Suprapubic skin (tissue), 4 donors: ENCODE results near the gene CASR. TPM values are rescaled to one million over a fixed set of nuclear protein-coding genes. Genes with fewer than 3 reads are reported as not detected.

Source experiments
- DNase-seq, 2 donors: peaks; one replicate each; pipeline ENCODE4 v3.0.0-alpha.2; 2019; ENCODE audit warnings: low spot score in 2 of 2
- H3K27ac ChIP-seq: fragments of 200-600 bp; sonication (generic); one replicate; pipeline ENCODE4 v1.5.1; 2019
- H3K27me3 ChIP-seq: fragments of 200-600 bp; sonication (generic); one replicate; pipeline ENCODE4 v1.5.1; 2019
- H3K36me3 ChIP-seq: fragments of 200-600 bp; sonication (generic); one replicate; pipeline ENCODE4 v1.5.1; 2019
- H3K4me1 ChIP-seq: fragments of 200-600 bp; sonication (generic); one replicate; pipeline ENCODE4 v1.5.1; 2019
- H3K4me3 ChIP-seq: fragments of 200-600 bp; sonication (generic); one replicate; pipeline ENCODE4 v1.5.1; 2019; ENCODE audit warnings: mild to moderate bottlenecking
- H3K9me3 ChIP-seq: fragments of 200-600 bp; sonication (generic); one replicate; pipeline ENCODE4 v1.5.1; 2019
- CTCF ChIP-seq, 2 donors: fragments of 200-600 bp in 1 of 2; fragments of 450-650 bp in 1 of 2; sonication (generic) in 1 of 2; IDR thresholded peaks; one replicate each; pipeline ENCODE4 v1.5.1; 2016 to 2019; ENCODE audit warnings: antibody characterized with exemption in 2 of 2, mild to moderate bottlenecking in 1 of 2, moderate library complexity in 1 of 2
- EP300 ChIP-seq: sonication (generic); formaldehyde crosslinking; IDR thresholded peaks from one replicate; pipeline ENCODE4 v1.6.1; 2017; ENCODE audit warnings: antibody characterized with exemption
- POLR2A ChIP-seq, 2 donors: fragments of 450-650 bp; IDR thresholded peaks; one replicate each; pipeline ENCODE4 v1.6.1; 2017; ENCODE audit warnings: antibody characterized with exemption in 2 of 2, mild to moderate bottlenecking in 2 of 2, moderate library complexity in 2 of 2
- POLR2AphosphoS5 ChIP-seq, 3 donors: sonication (generic); formaldehyde crosslinking; IDR thresholded peaks; one replicate each; pipeline ENCODE4 v1.6.1; 2017; ENCODE audit warnings: antibody characterized with exemption in 3 of 3
- WGBS: methylation state at CpG from one replicate; pipeline ENCODE4 v1.1.5; 2018; 5-methylcytosine and 5-hydroxymethylcytosine counted together
- total RNA-seq, 4 donors: library from RNA; depleted of rRNA; stranded (reverse); fragments of >200 nt; gene quantifications; one replicate each; pipeline ENCODE4 v1.1.0, GENCODE V29; 2016

CASR gene
- total RNA-seq, 4 donors from 2014 or later, result not detected

GRCh38 chr3:122332551-122332950 lies 149.1 kb downstream of the CASR start:
- no peak for DNase-seq
- WGBS, result 86% methylated on average over 8 of the region's 8 CpGs
- TF ChIP-seq POLR2A (IDR thresholded peaks at IDR 0.05) (no peak), EP300 (no peak), POLR2AphosphoS5 (IDR thresholded peaks at IDR 0.05) (no peak), CTCF (IDR thresholded peaks at IDR 0.05) (no peak)
- H3K4me1 ChIP-seq, result no peaks in the 10 kb centered on the region
- no peaks in the 10 kb centered on the region for H3K36me3 ChIP-seq
- H3K9me3 ChIP-seq, result no peaks in the 10 kb centered on the region
- H3K27ac ChIP-seq, result no peak overlapping the region
- no peak overlapping the region for H3K4me3 ChIP-seq
- H3K27me3 ChIP-seq, result no peaks in the 10 kb centered on the region

Other genes starting within 250 kb of the CASR start
- 1 to 10 TPM; 1.9 to 3.7 (median 2.3) TPM for gene ILDR1, start 161.4 kb upstream of the CASR start, total RNA-seq
- 10 to 100 TPM in 1 of 4 donors, 1 to 10 TPM in 3; 2.2 to 12.2 (median 3.3) TPM for gene CD86, start 128.3 kb upstream of the CASR start, total RNA-seq
- 100 to 1,000 TPM in 3 of 4 donors, 10 to 100 TPM in 1; 22.4 to 253 (median 192) TPM for gene CSTA, start 141.6 kb downstream of the CASR start, total RNA-seq
- 10 to 100 TPM; 10.2 to 40.1 (median 22.7) TPM for gene MIX23, start 199.6 kb downstream of the CASR start, total RNA-seq
- 10 to 100 TPM; 28.6 to 40.3 (median 33.4) TPM for gene FAM162A, start 200.5 kb downstream of the CASR start, total RNA-seq
- gene WDR5B, start 232.4 kb downstream of the CASR start, total RNA-seq, result 1 to 10 TPM; 2.5 to 6.6 (median 3.9) TPM